HepG2 (cell line): Measurements from ENCODE around the gene MYRIP. TPM values are rescaled to one million over a fixed set of nuclear protein-coding genes. Genes with fewer than 3 reads are reported as not detected.

Experiments used
- ATAC-seq: fragments of 200-7000 bp; cut with Tn5 transposase; 3 replicates; pipeline ENCODE4 v1.9.1; 2020; ENCODE audit warnings: mild to moderate bottlenecking, moderate library complexity
- BruUV-seq: library from RNA; stranded (reverse); fragments of 400-500 nt; replicated peaks from 2 replicates; lab custom pipeline; 2021; lab: Mats Ljungman, UMichigan
- CTCF ChIA-PET: fragments of 300-600 bp; formaldehyde crosslinking; extraction: SDS; loops from one replicate; lab custom pipeline; 2021; ENCODE audit warnings: low total read pairs, inconsistent platforms, low intra/inter-chr PET ratio; lab: Yijun Ruan, JAX
- POLR2A ChIA-PET: fragments of 350-600 bp; sonication (Branson Sonifier 250); formaldehyde crosslinking; loops from one replicate; lab custom pipeline; 2020; ENCODE audit warnings: antibody characterized with exemption, inconsistent platforms; lab: Yijun Ruan, JAX
- DNase-seq: peaks from one replicate; pipeline ENCODE4 v3.0.0-alpha.2; 2015; ENCODE audit warnings: low spot score
- FAIRE-seq: peaks from 3 replicates; lab custom pipeline; 2011; peaks lifted over from hg19 to GRCh38; lab: Jason Lieb, UNC
- H2AFZ ChIP-seq: one replicate; pipeline ENCODE4 v1.6.1; 2011; ENCODE audit warnings: low read length, inconsistent platforms
- H3K27ac ChIP-seq: fragments of 300-600 bp; 3 replicates; pipeline ENCODE4 v1.8.0; 2011; ENCODE audit warnings: mixed run types, mild to moderate bottlenecking, mixed read lengths, low read length, inconsistent platforms; ENCODE audit not compliant: insufficient read depth; ENCODE audit errors: extremely low read length
- H3K27me3 ChIP-seq, 2 experiments: fragments of 200-600 bp in 1 of 2; 2 replicates in 1 of 2; 3 replicates in 1 of 2; pipeline versions ENCODE4 v1.6.0 to v1.8.0; 2011; ENCODE audit warnings: low read length in 2 of 2, mild to moderate bottlenecking in 2 of 2, moderate library complexity in 2 of 2, inconsistent platforms in 1 of 2; ENCODE audit not compliant: insufficient read depth in 2 of 2, control insufficient read depth in 1 of 2
- H3K36me3 ChIP-seq, 2 experiments: fragments of 200-600 bp in 1 of 2; replicated peaks in 1 of 2; 2 replicates in 1 of 2; 3 replicates in 1 of 2; pipeline versions ENCODE4 v1.5.1 to v1.8.0; 2011; ENCODE audit warnings: low read length in 2 of 2, inconsistent platforms in 1 of 2; ENCODE audit not compliant: insufficient read depth in 2 of 2, control insufficient read depth in 1 of 2
- H3K4me1 ChIP-seq: 2 replicates; pipeline ENCODE4 v1.5.1; 2012; ENCODE audit warnings: low read length, inconsistent platforms; ENCODE audit not compliant: insufficient read depth
- H3K4me2 ChIP-seq: 2 replicates; pipeline ENCODE4 v1.6.0; 2011; ENCODE audit warnings: low read depth, low read length, inconsistent platforms
- H3K4me3 ChIP-seq, 3 experiments: fragments of 200-600 bp in 1 of 3; sonication (generic), shearing (Covaris generic) in 1 of 3; replicated peaks in 1 of 3; 2 replicates each; pipeline ENCODE4 v1.5.1; 2011 to 2016; ENCODE audit warnings: low read length in 3 of 3, inconsistent platforms in 2 of 3, low read depth in 2 of 3, mild to moderate bottlenecking in 2 of 3, control low read depth in 1 of 3, mixed read lengths in 1 of 3; ENCODE audit not compliant: insufficient read depth in 1 of 3
- H3K79me2 ChIP-seq: one replicate; pipeline ENCODE4 v1.6.1; 2011; ENCODE audit warnings: low read length, inconsistent platforms; ENCODE audit not compliant: insufficient read depth
- H3K9ac ChIP-seq: 2 replicates; pipeline ENCODE4 v1.6.0; 2011; ENCODE audit warnings: mild to moderate bottlenecking, low read depth, low read length, inconsistent platforms; ENCODE audit not compliant: insufficient read depth
- H3K9me3 ChIP-seq: 2 replicates; pipeline ENCODE4 v1.5.1; 2012; ENCODE audit warnings: mild to moderate bottlenecking, low read length
- H4K20me1 ChIP-seq: 2 replicates; pipeline ENCODE4 v1.6.0; 2011; ENCODE audit warnings: inconsistent platforms, mild to moderate bottlenecking, low read length, moderate library complexity; ENCODE audit not compliant: insufficient read depth
- AHDC1 ChIP-seq: sonication (generic); formaldehyde crosslinking; IDR thresholded peaks from 2 replicates; pipeline ENCODE4 v1.5.1; 2020; ENCODE audit warnings: mild to moderate bottlenecking, missing genetic modification reagents, borderline replicate concordance
- THAP9 ChIP-seq: sonication (generic); formaldehyde crosslinking; IDR thresholded peaks from 2 replicates; pipeline ENCODE4; 2020; ENCODE audit warnings: missing genetic modification reagents, mild to moderate bottlenecking, borderline replicate concordance
- WGBS: methylation state at CpG from one replicate; pipeline ENCODE4 v1.1.6; 2017; ENCODE audit warnings: low lambda C conversion rate; 5-methylcytosine and 5-hydroxymethylcytosine counted together
- in situ Hi-C: cut with HindIII; loops from 2 replicates; pipeline ENCODE4 v1.10.0; 2017; ENCODE audit warnings: low pct_unique_long_range_greater_than_20kb; ENCODE audit not compliant: extremely low pct_ligation_motif_present
- intact Hi-C: fragments of 100-400 bp; cut with micrococcal nuclease; formaldehyde crosslinking; loops from one replicate; pipeline ENCODE4 v1.10.0; 2022; ENCODE audit not compliant: unreplicated experiment
- polyA plus RNA-seq, 8 experiments: library from polyadenylated mRNA; depleted of rRNA in 3 of 8; stranded (reverse) in 7 of 8; unstranded in 1 of 8; fragments of >200 nt; fragmentation: Illumina TruSeq in 4 of 8; extraction: Trizol in 4 of 8; gene quantifications; 2 replicates each; pipeline versions ENCODE4 v1.2.1 to v1.2.3, GENCODE V29; 2011 to 2016; ENCODE audit warnings: low read depth in 4 of 8, missing spikeins in 1 of 8, mixed read lengths in 1 of 8; ENCODE audit not compliant: insufficient read depth in 1 of 8
- total RNA-seq, 5 experiments: library from RNA; depleted of rRNA; stranded (reverse); fragments of >200 nt; fragmentation: Illumina TruSeq; extraction: Trizol; gene quantifications; 2 replicates each; pipeline ENCODE4 v1.2.3, GENCODE V29; 2016; ENCODE audit warnings: low read depth in 1 of 5

Gene MYRIP
- total and polyA plus RNA-seq, 2 of the 13 experiments (the other 11 are each of a cell fraction or from before 2014, with no cell fraction given): 0.64 to 0.84 TPM

- no peak overlapping the region for H3K27ac ChIP-seq
- H3K27me3 ChIP-seq: no peaks in the 10 kb centered on the region
- DNase-seq (no peak), ATAC-seq (no peak)
- POLR2A ChIA-PET: no interaction called here
- no peak overlapping the region for H3K4me2 ChIP-seq
- in situ Hi-C loops: no loop called here
- no TSS peak for BruUV-seq
- no peak overlapping the region for H3K4me3 ChIP-seq
- H3K79me2 ChIP-seq: no peaks in the 10 kb centered on the region
- no peaks in the 10 kb centered on the region for H4K20me1 ChIP-seq
- TF ChIP-seq THAP9 (no peak), AHDC1 (CRISPR knock-in tag) (no peak)
- TF ChIP-seq, all 625 proteins: peak for 0
- WGBS: 41% methylated on average over 1 of the region's 1 CpG
- intact Hi-C loops: no loop called here
- CTCF ChIA-PET: no interaction called here
- Histone ChIP-seq H3K36me3 (no peaks in the 10 kb centered on the region), H2AFZ (no peak overlapping the region), H3K4me1 (no peaks in the 10 kb centered on the region), H3K9ac (no peak overlapping the region), H3K9me3 (no peaks in the 10 kb centered on the region)
- no peak for FAIRE-seq
Observed at GRCh38 chr3:40255532-40255931, 446.1 kb downstream of the MYRIP start.
